ENCODE results near the gene SLC35F3. TPM values are rescaled to one million over a fixed set of nuclear protein-coding genes. Genes with fewer than 3 reads are reported as not detected.

The SLC35F3 gene
- total RNA-seq, 1 donor from 2014 or later, result 2.6 TPM

DNA sequence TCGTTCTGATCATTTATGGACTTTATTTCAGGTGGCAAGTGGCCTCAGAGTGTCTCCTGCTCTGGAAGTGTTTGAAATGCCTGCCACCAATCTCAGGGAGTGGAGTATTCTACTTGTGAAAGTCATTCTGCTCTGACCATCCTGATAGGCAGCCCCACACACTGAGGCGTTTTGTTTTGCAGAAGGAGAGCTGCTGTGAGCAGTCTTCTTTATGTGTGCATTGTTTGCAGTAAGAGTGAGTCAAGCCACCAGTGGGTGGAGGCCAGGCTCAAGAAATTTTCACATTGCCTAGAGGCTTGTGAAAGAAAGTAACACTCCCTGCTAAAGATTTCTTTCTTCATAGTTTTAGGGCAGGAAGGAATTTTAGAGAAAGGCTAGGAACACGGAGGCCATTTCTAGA, 204.4 kb downstream of the SLC35F3 start:
- no peaks in the 10 kb centered on the region for H3K36me3 Mint-ChIP-seq (ENCODE audit: low read depth)

DNA sequence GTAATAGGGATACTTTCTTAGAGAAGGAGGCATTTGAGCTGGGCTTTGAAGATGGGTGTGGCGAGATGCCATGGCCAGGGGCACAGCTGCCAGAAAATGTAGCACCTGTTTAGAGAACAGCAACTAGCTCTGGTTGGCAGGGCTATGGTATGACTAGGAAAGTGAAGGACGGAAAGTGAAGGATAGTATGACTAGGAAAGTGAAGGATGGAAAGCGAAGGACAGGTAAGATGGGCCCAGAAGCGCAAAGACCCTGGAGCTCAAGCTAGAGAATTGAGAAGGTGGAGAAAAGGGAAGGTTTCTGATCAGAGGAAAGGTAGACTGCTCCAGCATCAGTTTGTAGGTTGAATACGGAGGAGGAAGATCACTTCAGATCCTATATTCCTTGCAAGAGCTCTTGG, 205.4 kb downstream of the SLC35F3 start:
- Mint-ChIP-seq H3K27me3 (ENCODE audit: low read depth) (peaks cover 3% of the 10 kb centered on the region), H3K4me1 (peaks cover 9% of the 10 kb centered on the region), H3K27ac (ENCODE audit: unreplicated experiment) (no peak overlapping the region), H3K9me3 (no peaks in the 10 kb centered on the region), H3K4me3 (no peak overlapping the region), H3K36me3 (ENCODE audit: low read depth) (no peaks in the 10 kb centered on the region)
- TF ChIP-seq, protein P1, sequence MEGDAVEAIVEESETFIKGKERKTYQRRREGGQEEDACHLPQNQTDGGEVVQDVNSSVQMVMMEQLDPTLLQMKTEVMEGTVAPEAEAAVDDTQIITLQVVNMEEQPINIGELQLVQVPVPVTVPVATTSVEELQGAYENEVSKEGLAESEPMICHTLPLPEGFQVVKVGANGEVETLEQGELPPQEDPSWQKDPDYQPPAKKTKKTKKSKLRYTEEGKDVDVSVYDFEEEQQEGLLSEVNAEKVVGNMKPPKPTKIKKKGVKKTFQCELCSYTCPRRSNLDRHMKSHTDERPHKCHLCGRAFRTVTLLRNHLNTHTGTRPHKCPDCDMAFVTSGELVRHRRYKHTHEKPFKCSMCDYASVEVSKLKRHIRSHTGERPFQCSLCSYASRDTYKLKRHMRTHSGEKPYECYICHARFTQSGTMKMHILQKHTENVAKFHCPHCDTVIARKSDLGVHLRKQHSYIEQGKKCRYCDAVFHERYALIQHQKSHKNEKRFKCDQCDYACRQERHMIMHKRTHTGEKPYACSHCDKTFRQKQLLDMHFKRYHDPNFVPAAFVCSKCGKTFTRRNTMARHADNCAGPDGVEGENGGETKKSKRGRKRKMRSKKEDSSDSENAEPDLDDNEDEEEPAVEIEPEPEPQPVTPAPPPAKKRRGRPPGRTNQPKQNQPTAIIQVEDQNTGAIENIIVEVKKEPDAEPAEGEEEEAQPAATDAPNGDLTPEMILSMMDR (conservative IDR thresholded peaks at IDR 0.05), result no peak
- no peak for DNase-seq (ENCODE audit: low read depth, low spot score)

More for the DNA sequence above, 204.4 kb downstream of the SLC35F3 start:
- TF ChIP-seq, protein P1 (conservative IDR thresholded peaks at IDR 0.05), result no peak
- Mint-ChIP-seq H3K4me1 (peaks cover 6% of the 10 kb centered on the region), H3K27me3 (ENCODE audit: low read depth) (peaks cover 1% of the 10 kb centered on the region), H3K27ac (ENCODE audit: unreplicated experiment) (no peak overlapping the region), H3K4me3 (no peak overlapping the region), H3K9me3 (no peaks in the 10 kb centered on the region)
- no peak for DNase-seq (ENCODE audit: low read depth, low spot score)

DNA sequence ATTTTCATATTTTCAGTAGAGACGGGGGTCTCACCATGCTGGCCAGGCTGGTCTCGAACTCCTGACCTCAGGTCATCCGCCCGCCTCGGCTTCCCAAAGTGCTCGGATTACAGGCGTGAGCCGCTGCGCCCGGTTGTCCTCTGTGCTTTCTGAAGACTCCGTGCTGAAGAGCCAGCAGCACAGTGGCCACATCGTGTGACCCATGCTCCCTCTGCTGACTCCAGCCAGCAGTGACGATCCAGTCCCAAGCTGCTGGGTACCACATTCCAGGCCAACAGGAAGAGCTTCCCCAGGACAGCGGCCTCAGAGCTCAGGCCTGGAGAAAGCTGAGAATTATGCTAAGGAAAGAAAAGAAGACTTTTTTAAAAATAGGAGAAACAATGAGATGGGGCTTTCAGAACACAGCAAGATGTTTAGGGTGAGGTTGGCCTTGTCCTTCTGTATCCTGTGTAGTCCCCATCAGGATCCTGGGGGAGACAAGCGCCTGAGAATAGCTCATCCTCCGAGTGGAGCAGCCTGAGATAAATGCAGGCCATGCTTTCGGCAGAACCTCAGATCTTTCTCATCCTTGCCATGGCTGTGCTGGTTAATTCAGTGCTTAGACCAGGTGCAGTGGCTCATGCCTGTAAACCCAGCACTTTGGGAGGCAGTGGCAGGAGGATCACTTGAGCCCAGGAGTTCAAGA, 207.1 kb downstream of the SLC35F3 start:
- H3K4me1 Mint-ChIP-seq, result peaks cover 22% of the 10 kb centered on the region
- H3K4me3 Mint-ChIP-seq, result no peak overlapping the region
- H3K27me3 Mint-ChIP-seq (ENCODE audit: low read depth), result peaks cover 3% of the 10 kb centered on the region
- TF ChIP-seq, protein P1 (conservative IDR thresholded peaks at IDR 0.05), result peak; percentile 54
- no peak overlapping the region for H3K27ac Mint-ChIP-seq (ENCODE audit: unreplicated experiment)
- no peaks in the 10 kb centered on the region for H3K9me3 Mint-ChIP-seq
- DNase-seq (ENCODE audit: low read depth, low spot score), result peak; percentile 31
- no peaks in the 10 kb centered on the region for H3K36me3 Mint-ChIP-seq (ENCODE audit: low read depth)

DNA sequence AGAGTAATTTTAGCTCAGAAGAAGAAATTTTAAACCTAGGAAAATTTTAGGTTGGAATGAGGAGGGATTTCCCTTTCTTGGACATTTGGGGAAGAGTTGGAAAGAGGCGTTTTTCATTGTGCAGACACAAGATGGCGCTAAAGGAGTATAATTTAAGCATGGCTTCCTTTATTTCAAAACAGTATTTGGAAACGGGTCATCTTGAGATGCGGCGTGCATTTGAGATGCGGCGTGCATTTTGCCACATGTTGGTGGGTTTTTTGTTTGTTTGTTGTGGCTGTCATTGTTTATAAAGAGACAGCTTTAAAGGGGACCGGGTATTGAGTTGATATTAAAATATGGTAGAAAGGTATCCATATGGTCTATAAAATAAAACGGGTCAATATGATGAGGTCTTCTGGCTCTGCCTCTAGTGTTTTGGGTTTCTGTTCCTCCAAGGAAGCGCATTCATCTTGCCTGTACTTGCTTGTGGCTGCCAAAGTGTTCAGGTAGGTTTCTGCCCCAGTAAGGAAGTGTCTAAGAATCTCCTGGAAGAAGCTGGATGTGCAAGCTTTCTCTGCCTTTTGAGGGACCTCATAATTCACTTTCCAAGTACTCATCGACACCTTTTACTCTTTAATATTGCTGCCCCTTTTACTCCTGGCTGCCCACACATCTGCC, 210.3 kb downstream of the SLC35F3 start:
- Mint-ChIP-seq H3K4me3 (no peak overlapping the region), H3K4me1 (peaks cover 22% of the 10 kb centered on the region), H3K36me3 (ENCODE audit: low read depth) (no peaks in the 10 kb centered on the region), H3K9me3 (no peaks in the 10 kb centered on the region), H3K27ac (ENCODE audit: unreplicated experiment) (no peak overlapping the region), H3K27me3 (ENCODE audit: low read depth) (peaks cover 3% of the 10 kb centered on the region)
- DNase-seq (ENCODE audit: low read depth, low spot score), result peak; percentile 39
- TF ChIP-seq, protein P1 (conservative IDR thresholded peaks at IDR 0.05), result peak; percentile 82

DNA sequence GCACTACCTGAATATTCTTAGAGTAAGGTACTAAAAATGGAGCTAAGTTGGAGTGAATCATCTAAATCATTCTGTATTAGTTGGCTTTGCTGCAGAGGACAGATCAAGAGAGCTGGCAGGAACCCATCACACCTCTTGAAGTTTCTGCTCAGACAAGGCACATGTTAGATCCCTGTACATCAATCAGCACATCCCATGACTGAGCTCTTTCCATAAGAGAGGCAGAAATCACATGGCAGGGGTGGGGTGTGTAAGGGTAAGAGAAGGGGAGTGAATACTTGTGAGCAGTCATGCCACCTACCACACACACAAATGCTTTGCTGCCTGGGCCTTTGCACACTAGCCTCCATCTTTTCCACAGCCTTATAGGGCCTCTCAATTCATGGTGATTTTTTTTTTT, 214.4 kb downstream of the SLC35F3 start:
- TF ChIP-seq, protein P1 (conservative IDR thresholded peaks at IDR 0.05), result no peak
- H3K27ac Mint-ChIP-seq (ENCODE audit: unreplicated experiment), result no peak overlapping the region
- peaks cover 4% of the 10 kb centered on the region for H3K27me3 Mint-ChIP-seq (ENCODE audit: low read depth)
- no peak overlapping the region for H3K4me3 Mint-ChIP-seq
- no peaks in the 10 kb centered on the region for H3K36me3 Mint-ChIP-seq (ENCODE audit: low read depth)
- H3K4me1 Mint-ChIP-seq, result peaks cover 22% of the 10 kb centered on the region
- peaks cover 3% of the 10 kb centered on the region for H3K9me3 Mint-ChIP-seq
- DNase-seq (ENCODE audit: low read depth, low spot score), result no peak

Data from neural crest cell (in vitro differentiated cells).